B cell (primary cell): ENCODE results near the gene BEAN1.

Source experiments
- CTCF ChIP-seq: fragments of 200-600 bp; IDR thresholded peaks from one replicate; pipeline ENCODE4 v1.8.0; 2022; ENCODE audit warnings: antibody characterized with exemption, mild to moderate bottlenecking
- EZH2 ChIP-seq: IDR thresholded peaks from 2 replicates; pipeline ENCODE4 v1.6.1; 2012; ENCODE audit warnings: borderline replicate concordance, low read depth, mild to moderate bottlenecking, moderate library complexity, low read length; ENCODE audit not compliant: insufficient read depth, poor library complexity, severe bottlenecking

DNA sequence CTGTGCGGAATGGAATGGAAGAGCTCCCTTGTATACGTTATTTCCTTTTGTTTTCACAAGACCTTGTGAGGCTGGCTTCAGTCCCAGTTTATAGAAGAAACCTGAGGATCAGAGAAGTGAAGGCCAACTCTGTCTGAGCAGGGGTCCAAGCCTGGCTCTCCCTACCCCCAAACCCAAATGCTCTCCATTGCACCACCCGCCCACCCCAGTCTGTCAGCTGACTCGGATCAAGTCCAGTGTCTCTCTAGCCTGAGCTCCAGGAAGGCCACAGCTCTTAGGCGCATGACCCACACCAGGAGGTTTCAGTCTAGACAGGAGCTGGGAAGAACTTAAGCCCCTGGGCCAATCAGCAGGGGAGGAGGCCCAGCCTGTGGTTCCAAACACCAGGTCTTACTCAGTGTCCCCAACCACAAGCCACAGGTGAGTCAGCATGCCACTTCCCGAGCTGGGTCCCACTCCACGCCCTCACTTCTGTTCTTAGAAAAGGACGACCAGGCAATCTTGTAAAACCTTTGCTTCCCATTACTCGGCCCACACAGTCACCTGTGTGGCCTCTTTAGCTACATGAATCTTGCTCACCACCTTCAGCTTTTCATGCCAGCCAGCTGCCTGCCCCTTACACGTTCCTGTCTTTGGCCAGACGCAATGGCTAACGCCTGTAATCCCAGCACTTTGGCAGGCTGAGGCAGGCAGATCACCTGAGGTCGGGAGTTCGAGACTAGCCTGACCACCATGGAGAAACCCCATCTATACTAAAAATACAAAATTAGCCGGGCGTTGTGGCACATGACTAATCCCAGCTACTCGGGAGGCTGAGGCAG, 95.1 kb downstream of the BEAN1 start:
- TF ChIP-seq CTCF (no peak), EZH2 (no peak)
